GM19023 (cell line): Measurements from ENCODE around the gene HS6ST2.
"Not testable (repeated sequence)": the region's sequence is repeated elsewhere in the genome, so short reads cannot be mapped to it uniquely, and the experiment has no call there.

Source experiments
- ATAC-seq: cut with Tn5 transposase; IDR thresholded peaks from one replicate; pipeline ENCODE4 v1.9.1; 2021; ENCODE audit warnings: mild to moderate bottlenecking, moderate library complexity; ENCODE audit not compliant: unreplicated experiment

The HS6ST2 gene

DNA sequence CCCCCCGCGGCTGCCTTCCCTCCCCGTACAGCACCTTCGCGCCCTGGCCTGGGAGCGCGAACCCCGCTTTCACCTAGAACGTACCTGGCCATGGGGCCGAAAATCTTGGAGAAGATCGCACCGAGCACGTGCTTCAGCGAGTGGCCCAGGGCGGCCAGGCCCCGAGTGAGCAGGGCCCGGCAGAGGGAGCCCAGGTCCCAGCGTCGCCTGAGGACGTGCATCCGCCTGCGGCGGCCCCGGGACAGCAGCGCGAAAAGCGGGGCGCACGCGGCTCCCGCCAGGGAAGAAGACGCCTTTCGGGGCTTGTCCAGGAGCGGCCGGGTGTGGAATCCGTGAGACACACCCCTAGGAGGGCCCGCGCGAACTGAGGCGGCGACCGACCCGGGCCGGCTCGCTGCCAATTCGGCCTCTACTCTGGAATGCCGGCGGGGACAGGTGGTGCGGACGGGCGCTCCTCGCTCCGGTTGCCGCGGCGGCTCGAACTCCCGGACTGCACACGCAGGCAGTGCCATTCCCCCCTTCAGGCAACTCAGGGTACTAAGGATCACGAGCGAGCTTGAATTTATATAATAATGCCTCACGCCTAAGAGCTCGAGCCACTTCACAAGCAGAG lies at the start of gene HS6ST2:
Gene HS6ST2, minus strand, starts transcription at position 539 of the 613 bp plus-strand sequence.
- no peak for ATAC-seq

DNA sequence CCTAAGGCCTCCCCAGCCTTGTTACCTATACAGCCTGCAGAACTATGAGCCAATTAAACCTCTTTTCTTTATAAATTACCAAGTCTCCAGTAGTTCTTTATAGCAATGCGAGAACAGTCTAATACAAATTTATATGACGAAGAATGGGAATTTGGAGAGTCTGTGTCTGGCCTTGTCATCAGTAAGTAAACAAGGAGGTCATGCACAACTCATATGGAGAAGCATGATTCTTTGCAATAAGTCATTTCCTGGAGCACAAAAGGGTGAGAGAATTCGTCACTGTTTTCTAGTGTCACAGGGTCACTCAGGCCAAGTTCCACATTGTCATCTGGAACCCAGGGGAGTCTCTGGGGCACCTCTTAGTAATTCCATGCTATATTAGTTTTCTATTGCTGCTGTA lies 49.0 kb upstream of the HS6ST2 start:
- no peak for ATAC-seq

DNA sequence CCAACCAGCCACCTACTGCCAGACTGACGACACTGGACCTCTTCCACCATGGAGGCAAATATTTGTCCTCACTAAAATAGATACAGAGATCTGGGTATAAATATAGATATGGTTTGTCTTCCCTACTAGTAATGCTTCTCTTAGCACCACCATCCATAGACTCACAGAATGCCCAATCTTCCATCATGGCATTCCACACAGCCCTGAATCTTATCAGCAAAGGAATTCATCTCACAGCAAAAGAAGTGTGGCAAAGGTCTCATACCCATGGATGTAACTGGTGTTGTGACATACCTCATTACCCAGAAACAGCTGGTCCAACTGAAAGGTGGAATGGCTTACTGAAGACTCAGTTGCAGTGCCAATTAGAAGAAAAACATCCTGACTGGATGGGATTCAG lies 47.2 kb upstream of the HS6ST2 start:
- no peak for ATAC-seq

DNA sequence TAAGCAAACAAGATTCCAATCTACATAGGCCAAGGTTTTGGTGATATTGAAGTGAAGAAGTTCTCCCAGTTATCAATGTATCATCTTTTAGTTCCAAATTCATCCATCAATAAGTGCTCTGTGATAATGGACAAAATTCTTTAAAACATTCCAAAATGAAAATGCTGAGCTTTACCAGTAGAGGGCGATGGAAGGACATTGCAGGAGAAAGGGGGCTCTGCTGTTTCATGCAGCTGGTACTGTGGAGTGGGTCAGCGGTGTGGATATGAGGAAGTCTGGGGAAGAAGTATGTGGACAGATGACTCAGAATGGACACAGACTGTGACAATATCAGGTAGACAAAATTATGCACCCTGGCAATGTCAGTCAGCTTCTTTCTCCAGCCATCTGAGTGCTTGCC lies 46.6 kb upstream of the HS6ST2 start:
- no peak for ATAC-seq

DNA sequence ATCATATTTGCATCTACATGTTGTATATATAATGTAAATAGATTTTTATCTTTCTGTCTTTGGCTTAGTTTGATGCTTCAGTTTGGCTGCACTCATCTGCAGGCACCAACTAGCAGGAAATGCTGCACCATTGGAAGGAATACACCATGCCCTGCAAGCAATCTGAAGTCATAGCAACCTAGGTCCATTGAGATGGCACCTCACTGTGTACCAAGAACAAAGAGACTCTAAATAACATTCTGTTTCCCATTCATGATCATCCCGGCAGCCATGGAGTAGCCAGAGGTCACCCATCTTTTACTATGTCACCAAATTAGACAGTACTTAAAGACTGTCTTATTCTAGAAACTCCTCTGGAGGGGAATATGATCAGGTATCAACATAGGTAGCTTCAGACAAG lies 40.8 kb upstream of the HS6ST2 start:
- no peak for ATAC-seq

DNA sequence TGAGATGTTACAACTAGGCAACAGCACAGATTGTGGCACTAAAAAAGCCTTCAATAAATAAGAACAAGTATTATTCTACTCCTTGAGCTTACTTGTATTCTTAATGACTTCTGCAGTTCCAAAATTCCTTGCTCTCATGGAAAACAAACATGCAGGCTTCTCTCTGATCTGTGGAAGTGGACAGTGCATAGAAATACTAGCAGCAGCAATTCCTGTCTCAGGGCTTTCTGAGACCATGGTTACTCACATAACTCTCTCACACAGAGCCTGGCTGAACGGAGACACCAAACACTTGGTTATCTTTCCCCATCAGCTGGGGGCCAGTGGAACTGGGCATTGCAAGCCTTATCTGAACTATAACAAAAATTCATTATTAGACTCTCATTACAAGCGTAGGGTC lies 32.4 kb upstream of the HS6ST2 start:
- no peak for ATAC-seq

DNA sequence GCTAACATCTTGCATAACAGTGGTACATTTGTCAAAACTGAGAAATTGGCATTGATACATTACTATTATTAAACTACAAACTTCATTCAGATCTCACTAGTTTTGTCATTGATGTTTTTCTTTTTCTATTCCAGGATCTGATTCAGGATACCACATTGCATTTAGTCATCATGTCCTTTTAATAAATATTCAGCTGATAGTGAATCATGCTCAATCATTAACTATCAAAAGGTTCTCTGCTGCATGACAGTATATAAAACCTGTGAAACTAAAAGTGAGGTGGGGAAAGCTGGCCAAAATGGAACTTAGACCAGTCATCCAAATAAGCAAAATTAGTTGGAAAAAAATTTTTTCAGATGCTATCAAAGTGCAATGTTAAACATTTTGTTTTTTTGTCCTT lies 28.1 kb upstream of the HS6ST2 start:
- no peak for ATAC-seq

DNA sequence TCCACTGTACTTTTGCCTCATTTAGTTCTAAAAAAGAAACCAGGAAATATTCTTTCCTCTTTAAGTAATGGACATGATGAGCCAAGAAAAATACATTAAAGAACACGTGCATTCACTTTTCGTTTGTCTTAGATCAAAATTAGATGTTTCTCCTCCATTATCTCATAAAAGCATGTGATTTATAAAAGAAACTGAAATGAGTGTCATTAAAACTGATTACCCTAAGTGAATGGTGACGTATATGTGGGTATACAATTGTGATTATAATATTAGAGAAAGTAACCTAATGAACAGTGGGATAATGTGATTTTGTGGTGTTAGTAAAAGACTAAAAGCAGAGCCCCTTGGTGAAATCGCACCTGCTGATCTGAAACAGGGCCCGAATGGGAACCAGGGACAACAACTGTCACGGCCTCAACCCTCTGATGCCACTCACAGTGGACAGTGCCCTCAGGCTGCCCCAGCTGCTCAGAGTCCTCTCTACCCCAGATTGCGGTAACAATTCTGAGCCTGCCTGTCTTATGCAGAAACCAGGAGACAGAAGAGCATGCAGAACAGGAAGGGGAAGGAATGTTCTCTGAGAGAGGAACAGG lies 25.7 kb upstream of the HS6ST2 start:
- ATAC-seq, result no peak

DNA sequence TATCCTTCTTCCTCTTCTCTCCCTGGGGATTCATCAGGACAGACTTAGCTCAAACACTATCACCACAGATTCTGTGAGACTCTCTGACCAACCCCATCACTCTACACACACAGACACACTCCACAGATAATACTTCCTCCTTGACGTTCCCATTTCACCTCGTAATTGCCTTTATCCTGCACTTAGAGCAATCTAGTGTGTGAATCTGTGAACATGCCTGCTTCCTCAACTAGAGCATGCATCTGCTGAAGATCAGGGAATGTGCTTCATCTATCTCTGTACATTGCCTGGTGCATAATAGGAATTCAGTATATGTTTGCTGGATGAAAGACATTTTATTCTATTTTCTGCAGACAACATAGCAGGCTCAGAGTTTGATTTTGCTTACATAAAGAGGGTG lies 25.1 kb upstream of the HS6ST2 start:
- ATAC-seq, result no peak

DNA sequence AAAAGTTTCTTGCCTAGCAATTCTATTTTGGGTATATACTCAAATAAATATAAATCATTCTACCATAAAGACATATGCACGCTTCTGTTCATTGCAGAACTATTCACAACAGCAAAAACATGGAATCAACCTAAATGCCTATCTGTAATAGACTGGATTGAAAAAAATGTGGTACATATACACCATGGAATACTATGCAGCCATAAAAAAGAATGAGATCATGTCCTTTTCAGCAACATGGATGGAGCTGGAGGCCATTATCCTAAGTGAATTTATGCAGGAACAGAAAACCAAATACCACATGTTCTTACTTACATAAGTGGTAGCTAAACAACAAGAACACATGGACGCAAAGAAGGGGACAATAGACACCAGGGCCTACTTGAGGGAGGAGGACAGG lies 21.6 kb upstream of the HS6ST2 start:
- ATAC-seq, result not testable (repeated sequence)

DNA sequence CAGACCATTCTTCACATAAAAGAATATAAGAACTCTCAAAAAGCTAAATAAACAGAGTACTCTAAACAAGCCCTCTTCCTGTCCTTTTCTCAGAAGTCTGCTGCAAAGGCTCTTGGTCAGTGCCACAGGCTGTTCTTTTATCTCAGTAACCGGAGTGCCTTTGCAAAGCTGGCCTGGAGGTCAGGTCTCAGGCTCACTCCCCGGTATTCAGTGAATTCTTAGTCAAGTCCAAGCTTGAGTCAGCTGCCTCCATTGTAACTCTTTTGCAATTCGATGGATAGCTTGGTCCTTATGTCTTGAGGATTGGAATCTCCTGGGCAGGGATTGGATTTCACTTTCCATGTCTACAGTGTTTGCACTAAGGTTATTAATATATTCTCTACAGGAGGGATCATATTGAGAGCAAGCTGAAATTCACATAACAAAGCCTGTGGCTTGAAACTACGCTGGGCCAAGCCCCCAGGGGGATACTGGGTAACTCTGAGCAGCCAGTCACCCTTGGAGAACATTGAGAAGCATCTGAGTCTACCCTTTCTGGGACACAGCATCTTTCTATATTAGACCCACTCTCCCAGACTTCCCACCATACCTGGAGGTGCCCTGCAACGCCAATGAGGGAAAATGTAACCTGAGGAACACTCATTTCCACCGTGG lies 10.0 kb upstream of the HS6ST2 start:
- ATAC-seq, result no peak

DNA sequence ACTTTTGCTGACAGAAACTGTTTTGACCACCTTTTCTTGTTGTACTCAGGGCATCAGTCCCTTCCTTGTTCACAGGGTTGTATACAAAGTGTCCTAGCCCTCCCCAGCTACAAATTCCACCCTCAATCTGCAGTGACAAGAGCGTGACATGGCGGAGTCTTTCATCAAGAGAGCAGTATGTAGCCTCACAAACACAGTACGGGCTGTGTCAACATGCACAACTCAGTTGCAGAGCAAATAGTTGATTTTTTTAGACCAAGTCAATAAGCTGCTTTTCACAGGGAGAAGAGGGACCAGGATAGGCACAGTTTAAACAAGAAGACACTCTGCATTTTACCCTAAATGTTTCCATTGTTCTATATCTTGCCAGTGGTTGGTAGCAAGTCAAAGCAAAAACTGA lies 8.6 kb upstream of the HS6ST2 start:
- ATAC-seq, result no peak

DNA sequence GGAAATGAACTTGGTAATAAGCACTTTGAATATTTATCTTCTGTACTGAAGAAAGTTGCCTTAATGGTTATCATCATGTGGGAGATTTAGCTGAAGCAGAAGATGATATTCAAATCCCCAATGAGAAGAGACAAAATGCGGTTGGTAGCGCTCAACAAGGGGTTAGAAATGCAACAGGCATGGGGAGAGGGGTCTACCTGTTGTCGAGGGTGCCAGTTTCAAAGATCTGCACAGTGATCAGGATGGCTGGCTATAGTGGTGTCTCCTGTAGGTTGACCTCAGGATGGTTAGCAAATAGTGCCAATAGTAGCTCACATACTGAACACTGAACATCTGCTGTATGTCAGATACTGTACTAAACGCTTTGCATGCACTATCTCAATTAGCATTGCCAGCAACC lies 7.0 kb upstream of the HS6ST2 start:
- ATAC-seq, result no peak

DNA sequence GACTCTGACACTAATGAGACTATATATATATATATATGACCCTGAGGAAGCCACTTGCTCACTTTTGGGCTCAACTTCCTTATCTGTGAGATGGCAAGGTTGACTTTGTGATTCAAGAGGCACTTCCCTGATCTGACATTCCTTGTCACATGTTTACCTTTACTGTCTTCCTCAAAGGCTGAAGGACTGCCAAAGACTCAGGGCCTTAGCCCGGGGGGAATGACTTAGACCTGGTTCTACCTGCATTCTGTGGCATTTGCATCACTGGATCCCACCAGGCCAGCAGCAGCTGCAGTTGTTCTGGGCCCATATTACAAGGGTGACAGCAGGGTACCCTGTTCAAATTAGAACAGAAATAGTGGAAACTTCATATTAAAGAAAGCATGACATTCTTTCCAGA lies 3.1 kb upstream of the HS6ST2 start:
- ATAC-seq, result no peak

DNA sequence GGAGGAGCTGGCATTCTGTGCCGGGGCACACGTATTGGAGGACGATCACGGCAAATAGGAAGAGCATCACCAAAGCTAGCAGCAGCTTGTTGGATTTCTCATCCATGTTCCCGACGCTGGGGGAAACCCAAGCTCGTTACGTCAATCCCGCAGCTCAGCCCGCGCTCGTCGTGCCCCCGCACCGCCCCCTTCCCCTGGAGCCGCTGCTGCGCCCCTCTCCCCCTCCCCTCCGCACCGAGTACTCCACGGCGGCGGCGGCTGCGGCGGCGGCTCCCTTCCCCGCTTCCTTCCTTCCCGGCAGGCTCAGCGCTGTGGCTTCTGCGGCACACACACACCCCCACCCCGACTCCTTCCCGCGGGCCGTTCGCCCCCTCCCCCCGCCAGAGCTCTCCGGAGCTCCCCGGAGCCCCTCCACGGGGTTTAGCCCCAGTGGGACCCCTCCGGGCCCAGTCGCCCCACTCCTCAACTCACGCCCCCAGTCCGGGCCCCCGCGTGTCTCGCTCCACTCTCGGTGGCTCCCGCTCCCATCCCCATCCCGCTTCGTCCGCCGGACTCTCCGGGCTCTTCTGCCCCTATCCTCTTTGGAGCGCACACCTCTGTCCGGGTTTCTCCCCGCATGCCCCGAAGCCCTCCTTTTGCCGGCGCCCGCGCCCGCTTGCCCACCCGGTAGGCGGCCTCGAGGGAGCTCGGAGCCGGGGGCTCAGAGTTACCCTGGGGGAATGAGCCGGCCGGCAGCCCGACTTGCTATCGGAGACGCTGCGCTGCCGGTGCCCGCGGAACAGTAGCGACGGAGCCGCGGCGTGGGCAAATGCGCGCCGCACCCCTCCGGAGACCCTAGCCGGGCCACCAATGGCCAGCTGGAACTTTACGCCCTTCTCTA lies 978 bp downstream of the HS6ST2 start:
- no peak for ATAC-seq

DNA sequence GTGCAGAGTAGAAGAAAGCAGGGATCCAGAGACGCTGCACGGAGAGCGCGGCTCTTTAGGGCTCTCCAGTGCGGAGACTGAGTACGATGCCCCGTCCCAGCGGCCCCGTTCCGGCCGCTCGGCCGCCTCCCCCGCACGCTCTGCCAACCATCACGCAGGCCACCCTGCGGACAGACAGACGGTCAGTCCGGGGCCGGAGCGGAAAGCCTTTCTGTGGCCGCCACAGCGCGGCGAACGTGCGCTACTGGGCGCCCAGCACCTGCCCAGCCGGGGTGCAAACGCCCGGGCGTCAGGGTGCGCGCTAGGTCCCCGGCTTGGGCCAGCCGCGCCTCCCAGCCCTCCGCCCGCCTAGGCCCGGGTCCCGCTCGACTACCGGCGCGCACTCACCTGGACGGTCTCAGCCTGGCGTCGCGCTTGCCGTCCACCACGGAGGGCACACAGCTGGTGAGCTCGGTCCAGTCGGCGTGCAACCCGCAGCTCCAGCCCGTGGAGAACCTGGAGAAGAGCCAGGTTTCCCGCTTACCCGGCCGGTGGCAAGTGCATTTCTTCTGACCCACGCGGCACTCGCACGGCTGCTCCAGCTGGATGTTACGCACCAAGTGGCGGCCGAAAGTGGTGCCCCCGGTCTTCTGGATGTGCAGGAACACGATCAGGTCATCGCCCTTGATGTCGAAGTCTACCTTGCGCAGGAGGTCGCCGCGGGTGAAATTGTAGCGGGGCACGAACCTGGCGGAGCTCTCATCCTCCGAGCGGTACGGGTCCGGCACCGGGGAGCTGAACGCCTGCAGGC lies 1.8 kb downstream of the HS6ST2 start:
- ATAC-seq, result no peak

DNA sequence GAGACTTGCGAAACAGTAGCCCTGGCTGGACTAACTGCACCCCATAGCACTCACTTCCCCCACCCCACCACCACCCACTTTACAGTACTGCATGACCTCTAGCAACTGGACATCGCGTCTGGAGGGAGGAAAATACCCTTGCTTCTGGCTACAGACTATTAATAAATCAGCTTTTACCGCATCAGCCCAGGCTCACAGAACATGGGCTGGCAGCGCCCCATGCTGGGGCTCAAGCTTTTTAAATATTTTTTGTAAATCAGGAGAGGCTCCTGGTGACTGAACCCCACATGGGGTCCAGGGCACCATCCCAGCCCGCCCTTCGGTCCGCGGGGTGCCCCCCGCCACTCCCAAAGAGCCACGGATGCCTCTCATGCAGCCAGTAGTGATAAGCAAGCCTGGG lies 2.7 kb downstream of the HS6ST2 start:
- no peak for ATAC-seq

DNA sequence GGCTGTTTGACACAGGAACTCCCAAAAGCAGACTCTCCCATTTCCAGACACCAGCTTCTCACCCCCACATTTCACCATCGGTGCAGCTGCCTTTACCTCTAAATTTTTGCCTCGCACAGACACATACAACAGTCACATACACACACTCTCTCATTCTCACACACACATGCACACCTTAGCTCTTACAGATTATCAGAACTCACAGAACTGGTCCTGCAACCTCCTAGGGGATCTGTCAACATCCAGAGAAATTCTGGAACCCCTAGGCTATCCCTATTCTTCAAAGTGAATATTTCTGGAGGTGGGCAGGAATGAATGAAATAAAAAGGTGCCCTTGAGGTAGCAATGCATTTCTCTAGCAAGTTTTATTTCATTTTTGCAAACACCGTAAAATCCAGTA lies 4.1 kb downstream of the HS6ST2 start:
- no peak for ATAC-seq

DNA sequence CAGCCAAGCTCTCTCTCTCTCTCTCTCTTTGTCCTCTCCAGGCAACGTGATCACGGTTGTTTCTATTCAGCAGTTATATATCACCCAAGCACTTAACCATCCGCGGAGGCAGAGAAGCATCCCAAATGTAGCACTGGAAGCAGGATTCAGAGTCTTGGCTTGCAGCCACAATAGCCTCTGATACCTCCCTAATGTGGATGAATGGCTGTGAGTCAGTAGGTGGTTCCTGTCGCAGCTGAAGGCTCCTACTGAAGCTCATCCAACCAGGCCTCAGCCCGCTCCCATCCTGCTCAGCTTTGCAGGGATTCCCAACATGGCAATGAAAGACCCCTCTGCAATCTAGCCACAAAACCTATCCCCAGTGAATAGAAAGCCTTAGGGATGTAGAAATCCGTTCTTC lies 5.1 kb downstream of the HS6ST2 start:
- no peak for ATAC-seq

DNA sequence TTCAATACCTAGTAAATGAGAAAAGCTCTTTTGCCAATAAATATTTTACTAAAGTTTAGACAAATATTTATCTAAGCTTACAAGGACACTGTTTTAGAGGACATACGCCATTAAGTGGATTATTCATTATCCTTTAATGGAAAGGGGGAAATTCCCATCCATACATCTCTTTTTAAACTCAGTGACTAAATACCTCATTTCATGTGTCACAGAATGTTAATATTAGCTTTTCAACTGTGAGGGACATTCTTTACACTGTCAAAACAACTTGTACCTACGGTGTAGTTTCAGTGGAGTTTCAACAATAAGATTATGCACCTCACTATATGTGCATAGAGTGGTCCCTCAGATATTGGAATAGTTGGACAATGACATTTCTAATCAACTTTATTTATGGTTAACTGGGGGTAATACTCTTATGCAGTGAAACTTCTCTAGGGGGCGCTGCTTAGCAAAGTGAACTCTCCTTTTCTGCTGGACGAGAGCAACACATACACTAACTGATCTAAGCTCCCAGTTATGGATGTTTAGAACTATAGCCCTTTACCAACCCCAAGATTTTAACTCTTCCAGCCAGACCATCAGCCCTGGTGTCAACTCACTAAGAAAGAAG lies 9.7 kb downstream of the HS6ST2 start:
- no peak for ATAC-seq
